GM10266 (cell line): ENCODE data around the gene EIF4EBP3.
"Not testable (repeated sequence)": the region's sequence is repeated elsewhere in the genome, so short reads cannot be mapped to it uniquely, and the experiment has no call there.

Experiments
- DNase-seq: peaks from one replicate; pipeline ENCODE4 v3.0.0; 2012; ENCODE audit errors: extremely low spot score
- TF ChIP-seq, protein P1 (sequence below): IDR thresholded peaks from 2 replicates; pipeline ENCODE4 v1.5.1; 2012; ENCODE audit warnings: mild to moderate bottlenecking, low read depth; ENCODE audit not compliant: control insufficient read depth, insufficient read depth; ENCODE audit errors: missing control alignments

EIF4EBP3 gene

DNA sequence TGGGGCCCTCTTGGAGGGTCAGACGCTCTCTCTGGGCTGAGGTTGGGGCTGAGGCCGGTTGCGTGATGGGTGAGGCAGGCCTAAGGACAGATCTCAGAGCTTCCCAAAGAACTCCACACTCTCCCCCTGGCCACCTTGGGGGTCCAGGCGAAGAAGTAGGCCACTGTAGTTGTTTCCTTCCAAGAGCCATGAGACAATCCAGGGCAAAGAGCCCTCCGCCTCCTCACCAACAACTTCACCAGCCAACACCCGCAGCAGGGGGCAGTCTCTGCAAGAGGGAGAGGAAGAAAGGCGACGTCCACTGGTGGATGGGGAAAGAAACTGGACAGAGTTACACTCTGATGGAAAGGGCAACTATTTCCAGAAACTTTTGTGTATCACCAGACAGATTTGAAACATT lies 27.8 kb downstream of the EIF4EBP3 start:
- DNase-seq = no peak
- TF ChIP-seq, protein P1, sequence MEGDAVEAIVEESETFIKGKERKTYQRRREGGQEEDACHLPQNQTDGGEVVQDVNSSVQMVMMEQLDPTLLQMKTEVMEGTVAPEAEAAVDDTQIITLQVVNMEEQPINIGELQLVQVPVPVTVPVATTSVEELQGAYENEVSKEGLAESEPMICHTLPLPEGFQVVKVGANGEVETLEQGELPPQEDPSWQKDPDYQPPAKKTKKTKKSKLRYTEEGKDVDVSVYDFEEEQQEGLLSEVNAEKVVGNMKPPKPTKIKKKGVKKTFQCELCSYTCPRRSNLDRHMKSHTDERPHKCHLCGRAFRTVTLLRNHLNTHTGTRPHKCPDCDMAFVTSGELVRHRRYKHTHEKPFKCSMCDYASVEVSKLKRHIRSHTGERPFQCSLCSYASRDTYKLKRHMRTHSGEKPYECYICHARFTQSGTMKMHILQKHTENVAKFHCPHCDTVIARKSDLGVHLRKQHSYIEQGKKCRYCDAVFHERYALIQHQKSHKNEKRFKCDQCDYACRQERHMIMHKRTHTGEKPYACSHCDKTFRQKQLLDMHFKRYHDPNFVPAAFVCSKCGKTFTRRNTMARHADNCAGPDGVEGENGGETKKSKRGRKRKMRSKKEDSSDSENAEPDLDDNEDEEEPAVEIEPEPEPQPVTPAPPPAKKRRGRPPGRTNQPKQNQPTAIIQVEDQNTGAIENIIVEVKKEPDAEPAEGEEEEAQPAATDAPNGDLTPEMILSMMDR = no peak

DNA sequence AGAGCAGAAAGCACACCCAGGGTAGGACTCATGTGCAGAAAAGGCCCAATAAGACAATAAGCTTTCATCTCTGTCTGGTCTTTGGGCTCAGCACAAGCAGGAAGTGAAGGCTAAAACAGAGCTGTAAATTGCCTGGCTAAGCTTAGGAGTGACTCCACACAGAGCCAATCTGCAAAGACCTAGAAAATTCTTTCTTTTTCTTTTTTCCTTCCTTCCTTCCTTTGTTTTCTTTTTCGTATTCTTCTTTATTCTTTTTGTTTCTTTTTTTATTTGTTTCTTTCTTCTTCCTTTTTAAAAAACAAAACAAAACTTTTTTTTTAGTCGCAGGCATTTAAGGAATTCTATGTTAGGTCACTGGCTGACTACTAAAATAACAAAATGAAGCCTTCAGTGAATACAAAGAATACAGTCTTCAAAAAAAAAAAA lies 29.3 kb downstream of the EIF4EBP3 start:
- TF ChIP-seq, protein P1 = no peak
- DNase-seq = no peak

DNA sequence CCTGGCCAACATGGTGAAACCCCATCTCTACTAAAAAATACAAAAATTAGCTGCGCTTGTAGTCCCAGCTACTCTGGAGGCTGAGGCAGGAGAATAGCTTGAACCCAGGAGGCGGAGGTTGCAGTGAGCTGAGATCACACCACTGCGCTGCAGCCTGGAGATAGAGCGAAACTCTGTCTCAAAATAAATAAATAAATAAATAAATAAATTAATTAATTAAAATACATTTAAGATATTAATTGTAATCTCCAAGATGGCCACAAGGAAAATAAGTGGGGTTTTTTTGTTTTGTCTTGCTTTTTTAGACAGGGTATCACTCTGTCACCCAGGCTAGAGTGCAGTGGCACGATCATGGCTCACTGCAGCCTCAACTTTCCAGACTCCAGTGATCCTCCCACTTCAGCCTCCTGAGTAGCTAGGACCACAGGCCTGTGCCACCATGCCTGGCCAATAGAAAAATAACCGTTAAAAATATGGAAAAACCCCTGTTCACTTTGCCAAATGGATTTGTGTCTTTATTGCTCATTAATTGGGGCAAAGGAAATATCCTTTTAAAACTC lies 31.8 kb downstream of the EIF4EBP3 start:
- not testable (repeated sequence) for DNase-seq

DNA sequence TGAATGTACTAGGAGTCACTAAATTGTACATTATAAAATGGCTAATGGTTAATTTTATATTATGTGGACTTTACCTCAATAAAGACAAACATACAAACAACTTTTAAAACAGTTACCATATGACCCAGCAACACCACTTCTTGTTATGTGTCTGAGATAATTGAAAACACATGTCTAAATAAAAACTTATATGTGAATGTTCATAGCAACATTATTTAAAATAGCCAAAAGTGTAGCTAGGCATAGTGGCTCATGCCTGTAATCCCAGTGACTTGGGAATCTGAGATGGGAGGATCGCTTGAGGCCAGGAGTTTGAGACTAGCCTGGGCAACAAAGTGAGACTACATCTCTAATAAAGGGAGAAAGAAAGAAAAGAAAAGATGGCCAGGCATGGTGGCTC lies 40.0 kb downstream of the EIF4EBP3 start:
- TF ChIP-seq, protein P1 = no peak
- DNase-seq = no peak

DNA sequence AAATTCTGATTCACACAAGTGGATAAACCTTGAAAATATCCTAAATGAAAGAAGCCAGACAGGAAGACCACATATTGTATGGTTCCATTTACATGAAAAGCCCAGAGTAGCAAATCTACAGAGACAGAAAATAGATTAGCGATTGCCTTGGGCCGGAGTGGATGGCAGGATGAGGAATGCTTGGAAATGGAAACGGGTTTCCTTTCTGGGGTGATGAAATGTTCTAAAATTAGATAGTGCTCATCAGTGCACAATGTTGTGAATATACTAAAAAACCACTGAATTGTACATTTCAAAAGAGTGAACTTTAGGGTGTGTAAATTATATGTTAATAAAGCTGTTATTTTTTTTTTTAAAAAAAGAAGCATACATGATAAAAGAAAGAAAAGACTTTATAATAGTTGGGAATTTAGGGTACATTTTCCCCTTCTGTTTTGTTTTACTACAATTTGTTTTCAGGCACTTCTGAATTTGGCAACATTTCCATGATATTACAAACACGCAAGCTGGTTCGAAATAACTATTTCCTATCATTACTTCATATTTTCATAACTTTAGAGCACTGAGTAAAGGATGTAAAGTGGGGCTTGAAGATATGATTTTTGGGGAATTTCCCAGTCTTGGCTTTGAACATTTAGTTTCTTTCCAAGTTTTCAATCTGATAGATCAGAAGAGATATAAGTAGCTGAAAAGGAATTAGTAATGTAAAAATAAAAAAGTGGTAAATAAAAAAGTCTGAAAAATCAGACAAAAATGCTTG lies 41.0 kb downstream of the EIF4EBP3 start:
- no peak for DNase-seq

DNA sequence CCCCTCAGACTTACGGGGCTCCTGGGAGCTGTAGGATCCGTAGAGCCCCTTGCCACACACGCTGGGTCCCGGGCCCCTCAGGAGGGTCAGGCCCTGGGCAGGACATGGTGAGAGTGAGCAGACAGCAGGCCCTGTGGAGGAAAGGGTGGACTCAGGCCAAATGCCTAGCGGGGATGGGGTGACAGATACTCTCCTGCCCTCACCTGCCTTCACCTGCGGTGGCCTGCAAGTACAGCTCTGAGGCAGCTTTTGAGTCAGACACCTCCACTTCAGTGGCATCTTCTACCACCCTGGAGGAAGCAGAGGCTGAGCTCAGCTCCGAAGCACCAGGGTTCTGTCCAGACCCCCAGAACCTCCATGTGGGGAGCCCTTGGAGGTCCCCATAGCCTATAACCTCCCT lies 43.4 kb downstream of the EIF4EBP3 start:
- TF ChIP-seq, protein P1 = no peak
- no peak for DNase-seq

More for the DNA sequence above, 41.0 kb downstream of the EIF4EBP3 start:
- TF ChIP-seq, protein P1 = no peak

DNA sequence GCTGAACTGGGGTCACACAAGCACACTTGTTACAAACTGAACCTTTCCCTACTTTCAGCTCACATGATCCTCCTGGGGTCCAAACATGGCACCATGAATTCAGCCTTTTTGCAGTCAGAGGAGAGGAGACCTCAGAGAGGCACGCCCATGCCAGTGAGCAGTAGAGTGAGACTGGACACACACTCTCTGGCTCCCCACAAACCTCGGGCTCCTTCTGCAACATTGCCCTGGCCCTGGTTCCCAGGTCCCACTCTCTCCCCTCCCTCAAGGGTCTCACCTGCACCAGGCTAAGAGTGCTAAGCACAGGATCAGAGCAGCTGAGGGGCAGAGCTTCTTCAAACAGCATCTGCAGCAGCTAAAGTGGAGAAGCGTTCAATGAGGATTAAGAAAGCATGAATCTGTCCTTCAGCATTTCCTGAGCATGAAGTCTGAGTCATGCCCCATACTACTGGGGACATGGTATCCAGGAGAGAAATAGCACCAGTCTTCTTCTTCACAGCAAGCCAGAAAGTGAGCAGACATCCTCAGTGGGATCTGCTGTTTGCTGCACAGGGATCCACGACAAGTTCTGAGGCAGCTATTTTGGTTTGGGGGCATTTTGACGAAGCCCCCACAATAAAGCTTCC lies 44.4 kb downstream of the EIF4EBP3 start:
- TF ChIP-seq, protein P1 = no peak
- no peak for DNase-seq

DNA sequence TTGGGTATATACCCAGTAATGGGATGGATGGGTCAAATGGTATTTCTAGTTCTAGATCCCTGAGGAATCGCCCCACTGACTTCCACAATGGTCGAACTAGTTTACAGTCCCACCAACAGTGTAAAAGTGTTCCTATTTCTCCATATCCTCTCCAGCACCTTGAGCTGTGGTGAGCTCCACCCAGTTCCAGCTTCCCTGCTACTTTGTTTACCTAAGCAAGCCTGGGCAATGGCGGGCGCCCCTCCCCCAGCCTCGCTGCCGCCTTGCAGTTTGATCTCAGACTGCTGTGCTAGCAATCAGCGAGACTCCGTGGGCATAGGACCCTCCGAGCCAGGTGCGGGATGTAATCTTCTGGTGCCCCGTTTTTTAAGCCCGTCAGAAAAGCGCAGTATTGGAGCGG lies 45.6 kb downstream of the EIF4EBP3 start:
- not testable (repeated sequence) for DNase-seq
